GM23338 (cell line): ENCODE data around the gene PLXND1. TPM values are rescaled to one million over a fixed set of nuclear protein-coding genes. Genes with fewer than 3 reads are reported as not detected.
A peak's percentile ranks its signal among the peaks of the same experiment; 100 is the strongest.

Source experiments
- ATAC-seq: fragments of 200-7000 bp; cut with Tn5 transposase; 3 replicates; pipeline ENCODE4 v1.9.1; 2020
- DNase-seq: peaks from one replicate; pipeline ENCODE4 v3.0.0-alpha.2; 2015; ENCODE audit warnings: low spot score
- H2AFZ ChIP-seq: fragments of 200-600 bp; sonication (generic); 2 replicates; pipeline ENCODE4 v1.8.0; 2016; ENCODE audit warnings: antibody characterized with exemption, mild to moderate bottlenecking, moderate library complexity
- H3F3A ChIP-seq: fragments of 200-600 bp; sonication (generic); replicated peaks from 2 replicates; pipeline ENCODE4 v1.8.0; 2017; ENCODE audit warnings: antibody characterized with exemption, mixed run types, low read depth
- H3K27ac ChIP-seq: fragments of 200-600 bp; sonication (generic); 2 replicates; pipeline ENCODE4 v1.6.1; 2016; ENCODE audit warnings: low read depth
- H3K27me3 ChIP-seq: fragments of 200-600 bp; sonication (generic); 2 replicates; pipeline ENCODE4 v1.8.0; 2016; ENCODE audit warnings: mild to moderate bottlenecking, mixed run types, moderate library complexity; ENCODE audit not compliant: insufficient read depth
- H3K36me3 ChIP-seq: fragments of 200-600 bp; sonication (generic); 2 replicates; pipeline ENCODE4 v1.8.0; 2016; ENCODE audit warnings: mild to moderate bottlenecking; ENCODE audit not compliant: insufficient read depth
- H3K4me1 ChIP-seq: fragments of 200-600 bp; sonication (generic); 2 replicates; pipeline ENCODE4 v1.8.0; 2016; ENCODE audit warnings: mild to moderate bottlenecking, moderate library complexity; ENCODE audit not compliant: insufficient read depth
- H3K4me2 ChIP-seq: fragments of 200-600 bp; sonication (generic); 2 replicates; pipeline ENCODE4 v1.7.1; 2017; ENCODE audit warnings: mixed run types
- H3K4me3 ChIP-seq: fragments of 200-600 bp; sonication (generic); 2 replicates; pipeline ENCODE4 v1.6.1; 2016; ENCODE audit warnings: mixed run types
- H3K79me2 ChIP-seq: fragments of 200-600 bp; sonication (generic); replicated peaks from 2 replicates; pipeline ENCODE4 v1.8.0; 2017; ENCODE audit warnings: mild to moderate bottlenecking; ENCODE audit not compliant: insufficient read depth
- H3K9me2 ChIP-seq: fragments of 200-600 bp; sonication (generic); 2 replicates; pipeline ENCODE4 v1.8.0; 2017; ENCODE audit not compliant: insufficient read depth
- H4K20me1 ChIP-seq: fragments of 200-600 bp; sonication (generic); replicated peaks from 2 replicates; pipeline ENCODE4 v1.8.0; 2017; ENCODE audit warnings: mild to moderate bottlenecking; ENCODE audit not compliant: insufficient read depth
- H3K27ac Mint-ChIP-seq: 2 replicates; pipeline ENCODE4 v1.8.0; 2020; ENCODE audit warnings: inconsistent platforms, mild to moderate bottlenecking, moderate library complexity, mixed read lengths
- H3K27me3 Mint-ChIP-seq: 3 replicates; pipeline ENCODE4 v1.8.0; 2022; ENCODE audit warnings: low read depth, mild to moderate bottlenecking, moderate library complexity, mixed read lengths, inconsistent platforms; ENCODE audit not compliant: insufficient read depth, poor library complexity
- H3K36me3 Mint-ChIP-seq: 3 replicates; pipeline ENCODE4 v1.8.0; 2021; ENCODE audit warnings: low read depth, mild to moderate bottlenecking, inconsistent platforms, moderate library complexity, mixed read lengths
- H3K4me1 Mint-ChIP-seq: 3 replicates; pipeline ENCODE4 v1.8.0; 2020; ENCODE audit warnings: mild to moderate bottlenecking, inconsistent platforms, mixed read lengths
- H3K4me3 Mint-ChIP-seq: 3 replicates; pipeline ENCODE4 v1.8.0; 2021; ENCODE audit warnings: moderate library complexity, mild to moderate bottlenecking, inconsistent platforms, mixed read lengths
- H3K9me3 Mint-ChIP-seq: 3 replicates; pipeline ENCODE4 v1.8.0; 2020; ENCODE audit warnings: moderate library complexity, mild to moderate bottlenecking, inconsistent platforms, mixed read lengths
- CREB1 ChIP-seq: fragments of 250-450 bp; sonication (Bioruptor Pico); IDR thresholded peaks from 2 replicates; pipeline ENCODE4 v1.5.0; 2020; ENCODE audit warnings: low read depth, mild to moderate bottlenecking, moderate library complexity
- CTCF ChIP-seq, 2 experiments: fragments of 200-600 bp in 1 of 2; sonication (generic) in 1 of 2; conservative IDR thresholded peaks; 2 replicates each; pipeline versions ENCODE4 v1.5.1 to v1.6.1; 2016 to 2017; ENCODE audit warnings: antibody characterized with exemption in 2 of 2, low read depth in 2 of 2, mild to moderate bottlenecking in 2 of 2, moderate library complexity in 1 of 2
- ETS1 ChIP-seq: IDR thresholded peaks from 2 replicates; pipeline ENCODE4 v1.6.1; 2016; ENCODE audit warnings: antibody characterized with exemption
- EZH2 ChIP-seq: fragments of 200-600 bp; sonication (generic); IDR thresholded peaks from one replicate; pipeline ENCODE4 v1.8.0; 2017; ENCODE audit warnings: antibody characterized with exemption, mild to moderate bottlenecking, low read depth; ENCODE audit not compliant: unreplicated experiment
- EZH2phosphoT487 ChIP-seq: fragments of 200-600 bp; sonication (generic); IDR thresholded peaks from one replicate; pipeline ENCODE4 v1.8.1; 2018; ENCODE audit warnings: antibody characterized with exemption; ENCODE audit not compliant: unreplicated experiment
- JUNB ChIP-seq: IDR thresholded peaks from one replicate; pipeline ENCODE4 v1.6.1; 2016; ENCODE audit warnings: antibody characterized with exemption; ENCODE audit not compliant: unreplicated experiment
- POLR2AphosphoS5 ChIP-seq: IDR thresholded peaks from 2 replicates; pipeline ENCODE4 v1.6.1; 2016; ENCODE audit warnings: antibody characterized with exemption, low read depth
- STAT1 ChIP-seq: IDR thresholded peaks from one replicate; pipeline ENCODE4 v1.6.1; 2016; ENCODE audit warnings: antibody characterized with exemption; ENCODE audit not compliant: unreplicated experiment
- ZNF114 ChIP-seq: fragments of 250-450 bp; sonication (Bioruptor Pico); IDR thresholded peaks from 2 replicates; pipeline ENCODE4 v1.5.0; 2020; ENCODE audit warnings: mild to moderate bottlenecking, moderate library complexity
- ZNF331 ChIP-seq: fragments of 250-450 bp; sonication (Bioruptor Pico); IDR thresholded peaks from 2 replicates; pipeline ENCODE4 v1.5.0; 2020; ENCODE audit warnings: low read depth, mild to moderate bottlenecking, moderate library complexity
- polyA plus RNA-seq: library from polyadenylated mRNA; unstranded; fragments of >200 nt; fragmentation: Nextera tagmentation; extraction: Ambion mirVana; gene quantifications from 2 replicates; pipeline ENCODE4 v1.2.1, GENCODE V29; 2016
- total RNA-seq: library from RNA; depleted of rRNA; stranded (reverse); fragments of >200 nt; shearing (Covaris generic); gene quantifications from 2 replicates; pipeline ENCODE4 v1.2.3, GENCODE V29; 2014
- TF ChIP-seq, protein P1 (sequence below): fragments of 250-450 bp; sonication (Bioruptor Pico); IDR thresholded peaks from 2 replicates; pipeline ENCODE4 v1.5.0; 2020; ENCODE audit warnings: mild to moderate bottlenecking, moderate library complexity

PLXND1 gene
- total and polyA plus RNA-seq, 2 experiments from 2014 or later = 13.3 to 60.4 TPM

DNA sequence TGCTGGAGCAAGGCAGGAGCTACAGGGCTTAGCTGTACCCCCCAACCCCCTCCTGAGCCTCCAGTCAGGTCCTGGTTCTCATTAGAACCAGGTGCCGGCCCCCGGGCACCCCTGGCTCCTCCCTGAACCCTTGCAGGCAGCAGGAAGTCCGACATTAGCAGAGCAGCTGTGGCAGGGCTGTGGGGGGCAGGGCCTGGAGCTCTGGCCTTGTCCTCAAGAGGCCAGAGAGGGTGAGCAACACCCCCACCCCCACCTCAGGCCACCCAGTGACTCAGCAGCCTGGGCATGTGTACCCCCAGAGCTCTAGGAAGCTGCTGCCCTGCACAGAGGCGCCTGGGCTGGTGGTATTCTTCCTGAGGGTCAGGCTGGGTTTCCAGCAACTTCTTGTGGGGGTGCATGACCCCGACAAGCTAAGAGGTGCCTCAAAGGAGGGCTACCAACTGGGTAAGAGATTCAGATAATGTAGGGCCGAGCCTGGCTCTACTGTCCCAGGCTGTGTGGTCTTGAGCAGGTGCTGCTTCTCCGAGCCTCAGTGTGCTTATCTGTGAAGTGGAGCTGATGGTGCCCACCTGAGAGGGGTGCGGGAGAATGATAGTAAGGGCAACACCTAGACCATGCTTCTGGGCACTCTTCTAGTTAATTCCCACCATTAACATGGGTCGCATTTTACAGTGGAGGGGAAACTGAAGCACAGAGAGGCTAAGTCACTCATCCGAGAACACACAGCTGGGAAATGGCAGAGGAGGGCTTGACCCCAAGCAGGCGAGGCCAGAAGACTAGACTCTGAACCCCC lies 47.5 kb downstream of the PLXND1 start (continued):
- no peak for TF ChIP-seq CTCF (conservative IDR thresholded peaks at IDR 0.05; ENCODE audit: low read depth in 2 of 2)
- no peak for TF ChIP-seq JUNB
- TF ChIP-seq, protein P1, sequence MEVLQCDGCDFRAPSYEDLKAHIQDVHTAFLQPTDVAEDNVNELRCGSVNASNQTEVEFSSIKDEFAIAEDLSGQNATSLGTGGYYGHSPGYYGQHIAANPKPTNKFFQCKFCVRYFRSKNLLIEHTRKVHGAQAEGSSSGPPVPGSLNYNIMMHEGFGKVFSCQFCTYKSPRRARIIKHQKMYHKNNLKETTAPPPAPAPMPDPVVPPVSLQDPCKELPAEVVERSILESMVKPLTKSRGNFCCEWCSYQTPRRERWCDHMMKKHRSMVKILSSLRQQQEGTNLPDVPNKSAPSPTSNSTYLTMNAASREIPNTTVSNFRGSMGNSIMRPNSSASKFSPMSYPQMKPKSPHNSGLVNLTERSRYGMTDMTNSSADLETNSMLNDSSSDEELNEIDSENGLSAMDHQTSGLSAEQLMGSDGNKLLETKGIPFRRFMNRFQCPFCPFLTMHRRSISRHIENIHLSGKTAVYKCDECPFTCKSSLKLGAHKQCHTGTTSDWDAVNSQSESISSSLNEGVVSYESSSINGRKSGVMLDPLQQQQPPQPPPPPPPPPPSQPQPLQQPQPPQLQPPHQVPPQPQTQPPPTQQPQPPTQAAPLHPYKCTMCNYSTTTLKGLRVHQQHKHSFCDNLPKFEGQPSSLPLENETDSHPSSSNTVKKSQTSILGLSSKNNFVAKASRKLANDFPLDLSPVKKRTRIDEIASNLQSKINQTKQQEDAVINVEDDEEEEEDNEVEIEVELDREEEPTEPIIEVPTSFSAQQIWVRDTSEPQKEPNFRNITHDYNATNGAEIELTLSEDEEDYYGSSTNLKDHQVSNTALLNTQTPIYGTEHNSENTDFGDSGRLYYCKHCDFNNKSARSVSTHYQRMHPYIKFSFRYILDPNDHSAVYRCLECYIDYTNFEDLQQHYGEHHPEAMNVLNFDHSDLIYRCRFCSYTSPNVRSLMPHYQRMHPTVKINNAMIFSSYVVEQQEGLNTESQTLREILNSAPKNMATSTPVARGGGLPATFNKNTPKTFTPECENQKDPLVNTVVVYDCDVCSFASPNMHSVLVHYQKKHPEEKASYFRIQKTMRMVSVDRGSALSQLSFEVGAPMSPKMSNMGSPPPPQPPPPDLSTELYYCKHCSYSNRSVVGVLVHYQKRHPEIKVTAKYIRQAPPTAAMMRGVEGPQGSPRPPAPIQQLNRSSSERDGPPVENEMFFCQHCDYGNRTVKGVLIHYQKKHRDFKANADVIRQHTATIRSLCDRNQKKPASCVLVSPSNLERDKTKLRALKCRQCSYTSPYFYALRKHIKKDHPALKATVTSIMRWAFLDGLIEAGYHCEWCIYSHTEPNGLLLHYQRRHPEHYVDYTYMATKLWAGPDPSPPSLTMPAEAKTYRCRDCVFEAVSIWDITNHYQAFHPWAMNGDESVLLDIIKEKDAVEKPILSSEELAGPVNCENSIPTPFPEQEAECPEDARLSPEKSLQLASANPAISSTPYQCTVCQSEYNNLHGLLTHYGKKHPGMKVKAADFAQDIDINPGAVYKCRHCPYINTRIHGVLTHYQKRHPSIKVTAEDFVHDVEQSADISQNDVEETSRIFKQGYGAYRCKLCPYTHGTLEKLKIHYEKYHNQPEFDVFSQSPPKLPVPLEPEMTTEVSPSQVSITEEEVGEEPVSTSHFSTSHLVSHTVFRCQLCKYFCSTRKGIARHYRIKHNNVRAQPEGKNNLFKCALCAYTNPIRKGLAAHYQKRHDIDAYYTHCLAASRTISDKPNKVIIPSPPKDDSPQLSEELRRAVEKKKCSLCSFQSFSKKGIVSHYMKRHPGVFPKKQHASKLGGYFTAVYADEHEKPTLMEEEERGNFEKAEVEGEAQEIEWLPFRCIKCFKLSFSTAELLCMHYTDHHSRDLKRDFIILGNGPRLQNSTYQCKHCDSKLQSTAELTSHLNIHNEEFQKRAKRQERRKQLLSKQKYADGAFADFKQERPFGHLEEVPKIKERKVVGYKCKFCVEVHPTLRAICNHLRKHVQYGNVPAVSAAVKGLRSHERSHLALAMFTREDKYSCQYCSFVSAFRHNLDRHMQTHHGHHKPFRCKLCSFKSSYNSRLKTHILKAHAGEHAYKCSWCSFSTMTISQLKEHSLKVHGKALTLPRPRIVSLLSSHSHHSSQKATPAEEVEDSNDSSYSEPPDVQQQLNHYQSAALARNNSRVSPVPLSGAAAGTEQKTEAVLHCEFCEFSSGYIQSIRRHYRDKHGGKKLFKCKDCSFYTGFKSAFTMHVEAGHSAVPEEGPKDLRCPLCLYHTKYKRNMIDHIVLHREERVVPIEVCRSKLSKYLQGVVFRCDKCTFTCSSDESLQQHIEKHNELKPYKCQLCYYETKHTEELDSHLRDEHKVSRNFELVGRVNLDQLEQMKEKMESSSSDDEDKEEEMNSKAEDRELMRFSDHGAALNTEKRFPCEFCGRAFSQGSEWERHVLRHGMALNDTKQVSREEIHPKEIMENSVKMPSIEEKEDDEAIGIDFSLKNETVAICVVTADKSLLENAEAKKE (CRISPR knock-in tag) = no peak
- TF ChIP-seq ZNF114 (CRISPR knock-in tag) = no peak

- Histone ChIP-seq H3K79me2 (no peaks in the 10 kb centered on the region), H3K36me3 (no peaks in the 10 kb centered on the region), H3K27me3 (no peaks in the 10 kb centered on the region), H3K4me2 (no peak overlapping the region), H3K9me2 (no peaks in the 10 kb centered on the region), H3K4me3 (no peak overlapping the region), H3K4me1 (peaks cover 15% of the 10 kb centered on the region; the same call in 1 of the 2 replicates), H2AFZ (no peak overlapping the region), H3F3A (no peaks in the 10 kb centered on the region), H4K20me1 (no peaks in the 10 kb centered on the region), H3K27ac (no peak overlapping the region)
- Mint-ChIP-seq H3K4me1 (peaks cover 40% of the 10 kb centered on the region), H3K27ac (peak overlapping the region; percentile 57), H3K36me3 (peaks cover 4% of the 10 kb centered on the region; the same call in 1 of the 3 replicates), H3K9me3 (no peaks in the 10 kb centered on the region), H3K27me3 (peaks cover 10% of the 10 kb centered on the region), H3K4me3 (no peak overlapping the region)
- ATAC-seq (no peak), DNase-seq (no peak)
- TF ChIP-seq JUNB (no peak), EZH2phosphoT487 (no peak), CTCF (conservative IDR thresholded peaks at IDR 0.05; ENCODE audit: low read depth in 2 of 2) (no peak), POLR2AphosphoS5 (no peak), STAT1 (no peak), CREB1 (CRISPR knock-in tag) (no peak), EZH2 (no peak), ETS1 (no peak), ZNF331 (CRISPR knock-in tag) (no peak)
Observed at GRCh38 chr3:129558081-129558771, 48.2 kb downstream of the PLXND1 start.
